AG04449 (cell line): ENCODE measurements around the gene CD40LG.

ENCODE experiments used
- CTCF ChIA-PET: fragments of 350-600 bp; formaldehyde crosslinking; extraction: SDS; loops from one replicate; lab custom pipeline; 2021; ENCODE audit warnings: antibody characterized with exemption; lab: Yijun Ruan, JAX
- POLR2A ChIA-PET: fragments of 400-600, 350-600 bp; formaldehyde crosslinking; extraction: SDS; loops from one replicate; lab custom pipeline; 2020; ENCODE audit warnings: antibody characterized with exemption, inconsistent platforms; lab: Yijun Ruan, JAX
- DNase-seq: peaks from one replicate; pipeline ENCODE4 v3.0.0-alpha.2; 2010; ENCODE audit warnings: low read depth, low spot score
- H3K4me3 ChIP-seq: 2 replicates; pipeline ENCODE4 v1.5.1; 2011; ENCODE audit warnings: low read depth, mild to moderate bottlenecking, control low read depth, low read length
- TF ChIP-seq, protein P1 (sequence below): IDR thresholded peaks from one replicate; pipeline ENCODE4 v1.5.1; 2011; ENCODE audit warnings: mild to moderate bottlenecking, moderate library complexity, low read length, control low read depth, inconsistent platforms; ENCODE audit not compliant: insufficient read depth; ENCODE audit errors: missing control alignments

The CD40LG gene

DNA sequence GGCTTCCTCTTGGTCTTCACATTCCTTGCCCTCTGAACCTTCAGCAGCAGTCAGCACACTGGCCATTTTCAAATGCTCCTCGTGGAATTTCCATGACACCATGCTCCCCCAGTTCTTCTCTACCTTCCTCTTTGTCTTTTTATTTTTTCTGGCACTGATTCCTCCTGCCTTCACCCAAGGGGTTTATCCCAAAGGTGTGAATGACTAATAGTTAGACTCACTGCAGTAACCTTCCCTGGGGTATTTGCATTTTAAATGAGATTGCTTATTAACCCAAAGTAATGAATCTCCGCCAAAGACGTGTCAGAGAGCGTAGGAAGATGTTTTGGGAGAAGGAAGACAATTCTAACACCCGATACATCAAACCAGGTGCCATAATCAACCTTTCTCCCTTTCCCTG is 36.2 kb downstream of the CD40LG start:
- DNase-seq, result no peak
- POLR2A ChIA-PET, result no interaction called here
- no peak overlapping the region for H3K4me3 ChIP-seq
- CTCF ChIA-PET, result interaction anchor here (1.1 to 2.2 kb wide), 2 partner anchors 11 to 81 kb away, joined by 4 to 11 read pairs; no protein-coding TSS in a partner anchor
- TF ChIP-seq, protein P1, sequence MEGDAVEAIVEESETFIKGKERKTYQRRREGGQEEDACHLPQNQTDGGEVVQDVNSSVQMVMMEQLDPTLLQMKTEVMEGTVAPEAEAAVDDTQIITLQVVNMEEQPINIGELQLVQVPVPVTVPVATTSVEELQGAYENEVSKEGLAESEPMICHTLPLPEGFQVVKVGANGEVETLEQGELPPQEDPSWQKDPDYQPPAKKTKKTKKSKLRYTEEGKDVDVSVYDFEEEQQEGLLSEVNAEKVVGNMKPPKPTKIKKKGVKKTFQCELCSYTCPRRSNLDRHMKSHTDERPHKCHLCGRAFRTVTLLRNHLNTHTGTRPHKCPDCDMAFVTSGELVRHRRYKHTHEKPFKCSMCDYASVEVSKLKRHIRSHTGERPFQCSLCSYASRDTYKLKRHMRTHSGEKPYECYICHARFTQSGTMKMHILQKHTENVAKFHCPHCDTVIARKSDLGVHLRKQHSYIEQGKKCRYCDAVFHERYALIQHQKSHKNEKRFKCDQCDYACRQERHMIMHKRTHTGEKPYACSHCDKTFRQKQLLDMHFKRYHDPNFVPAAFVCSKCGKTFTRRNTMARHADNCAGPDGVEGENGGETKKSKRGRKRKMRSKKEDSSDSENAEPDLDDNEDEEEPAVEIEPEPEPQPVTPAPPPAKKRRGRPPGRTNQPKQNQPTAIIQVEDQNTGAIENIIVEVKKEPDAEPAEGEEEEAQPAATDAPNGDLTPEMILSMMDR, result no peak

DNA sequence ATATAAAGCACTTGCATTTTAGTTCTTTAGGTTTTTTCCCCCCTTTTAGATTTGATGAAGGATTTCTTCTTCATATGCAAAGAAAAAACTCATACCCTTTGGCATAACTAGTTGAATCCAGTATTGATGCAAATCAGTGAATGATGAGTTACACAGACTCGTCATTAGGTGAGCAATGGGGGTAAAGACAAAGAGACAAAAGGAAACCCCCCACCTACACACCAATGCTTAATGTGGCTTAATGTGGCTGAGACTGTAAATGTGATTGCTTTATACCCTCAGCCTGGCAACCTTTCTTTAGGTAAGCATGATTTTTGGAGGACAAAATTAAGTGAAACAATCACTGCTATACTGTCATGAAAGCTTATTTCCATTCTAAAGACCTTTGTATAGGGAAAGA is 39.5 kb downstream of the CD40LG start:
- H3K4me3 ChIP-seq, result no peak overlapping the region
- POLR2A ChIA-PET, result no interaction called here
- TF ChIP-seq, protein P1, result no peak
- CTCF ChIA-PET, result no interaction called here
- no peak for DNase-seq

DNA sequence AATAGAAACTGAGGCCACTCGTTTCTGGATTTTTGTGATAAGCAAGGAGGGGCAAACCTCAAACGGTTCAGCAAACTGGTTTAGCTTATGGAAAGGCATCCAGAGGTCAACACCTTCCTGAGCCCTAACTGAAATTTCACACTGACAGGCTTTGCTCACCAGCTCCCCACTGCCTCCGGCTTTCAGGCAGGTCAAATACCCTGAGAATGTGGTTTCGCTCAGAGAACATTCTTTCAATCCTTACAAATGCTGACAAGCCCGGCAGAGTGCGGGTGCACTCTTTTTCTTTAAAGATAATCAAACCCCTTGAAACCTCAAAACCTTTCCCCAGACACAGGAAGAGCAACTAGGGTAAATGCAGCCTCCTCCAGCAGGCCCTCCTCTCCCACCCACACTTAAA is 41.5 kb downstream of the CD40LG start:
- POLR2A ChIA-PET, result no interaction called here
- H3K4me3 ChIP-seq, result no peak overlapping the region
- DNase-seq, result no peak
- CTCF ChIA-PET, result no interaction called here
- TF ChIP-seq, protein P1, result no peak

DNA sequence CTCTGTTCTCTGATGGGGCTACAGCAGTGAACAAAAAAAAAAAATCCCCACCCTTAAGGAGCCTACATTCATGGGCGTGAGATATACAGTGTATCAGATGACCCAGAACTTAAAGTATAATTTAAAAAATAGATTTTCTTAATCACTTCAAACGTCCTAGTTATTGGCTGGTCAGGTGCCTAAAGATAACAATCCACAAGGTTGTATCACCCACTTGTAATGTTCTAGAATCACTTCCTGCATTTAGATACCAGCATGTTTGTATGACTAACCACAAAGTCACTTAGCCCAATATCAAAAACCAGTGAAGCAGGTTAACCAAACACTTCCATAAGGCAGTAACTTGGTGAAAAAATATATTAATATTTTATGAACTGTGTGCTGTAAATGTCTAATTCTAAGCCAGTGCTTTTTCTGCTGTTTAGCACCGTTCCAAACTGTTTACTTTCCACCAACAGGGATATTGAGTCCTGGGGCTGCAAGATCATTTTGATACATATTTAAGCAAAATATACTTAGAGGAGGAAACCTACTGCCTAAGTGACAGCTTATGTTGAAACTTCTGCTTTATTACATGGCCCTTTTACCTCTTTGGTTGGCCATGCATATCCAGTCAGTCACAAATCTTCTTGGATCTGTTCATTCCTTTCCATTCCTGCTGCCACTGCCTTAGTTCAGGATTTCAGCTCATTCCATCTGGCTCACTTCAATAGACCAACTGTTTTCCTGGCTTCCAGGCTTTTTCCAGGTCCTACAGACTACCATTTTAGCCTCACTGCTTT is 43.3 kb downstream of the CD40LG start:
- CTCF ChIA-PET, result no interaction called here
- no peak for DNase-seq
- POLR2A ChIA-PET, result no interaction called here
- no peak overlapping the region for H3K4me3 ChIP-seq
- TF ChIP-seq, protein P1, result no peak

DNA sequence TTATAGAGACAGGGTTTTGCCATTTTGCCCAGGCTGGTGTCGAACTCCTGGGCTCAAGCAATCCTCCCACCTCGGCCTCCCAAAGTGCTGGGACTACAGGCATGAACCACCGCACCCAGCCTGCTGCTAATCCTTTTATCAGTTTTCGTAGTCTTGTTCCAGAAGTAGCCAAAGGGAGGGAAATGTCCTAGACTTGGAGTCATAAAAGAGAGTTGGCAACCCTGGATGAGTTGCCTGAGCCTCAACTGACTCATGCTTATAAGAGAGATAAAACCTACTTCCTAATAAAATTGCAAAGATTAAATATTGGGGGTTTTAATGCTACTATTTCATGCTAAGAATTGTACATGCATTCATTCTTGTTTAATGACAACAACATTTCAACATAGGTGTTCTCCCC is 44.3 kb downstream of the CD40LG start:
- no peak overlapping the region for H3K4me3 ChIP-seq
- TF ChIP-seq, protein P1, result no peak
- ChIA-PET POLR2A (no interaction called here), CTCF (no interaction called here)
- DNase-seq, result no peak

DNA sequence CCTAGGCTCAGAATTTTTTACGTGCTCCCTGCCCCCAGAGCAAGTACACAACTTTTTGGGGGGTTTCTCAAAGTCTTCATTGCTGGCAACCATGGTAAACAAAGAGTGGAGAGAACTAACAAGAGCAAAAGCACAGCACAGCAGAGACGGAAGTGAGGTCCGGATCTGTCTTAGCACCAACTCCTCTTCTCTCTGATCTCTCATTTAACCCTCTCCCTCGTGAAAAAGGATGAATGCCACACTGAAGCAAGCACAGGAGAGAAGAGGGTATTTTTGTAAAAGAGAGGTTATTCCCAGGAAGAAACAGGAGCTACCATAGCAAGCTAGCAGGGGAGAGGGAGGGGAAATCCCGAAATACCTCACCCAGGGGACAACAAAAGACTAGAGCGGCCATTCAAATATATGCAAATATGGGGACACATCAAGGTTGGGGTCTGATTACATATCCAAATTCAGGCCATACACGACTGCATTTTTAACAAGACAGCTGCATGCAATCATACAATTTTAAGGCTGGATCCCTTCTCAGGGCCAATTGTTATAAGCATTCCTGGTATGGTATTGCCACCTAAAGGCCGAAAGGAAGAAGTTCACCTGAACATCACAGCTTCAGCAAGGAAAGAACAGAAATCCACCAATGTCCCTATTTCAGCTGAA is 46.6 kb downstream of the CD40LG start:
- TF ChIP-seq, protein P1, result peak; percentile 45
- ChIA-PET CTCF (interaction anchor here (0.6 to 2.6 kb wide), 9 partner anchors 9 to 666 kb away, joined by 3 to 14 read pairs (median 3); no protein-coding TSS in a partner anchor), POLR2A (interaction anchor here (0.6 to 0.7 kb wide), 2 partner anchors 13 to 182 kb away, joined by 3 read pairs; no protein-coding TSS in a partner anchor)
- DNase-seq, result no peak
- H3K4me3 ChIP-seq, result no peak overlapping the region
